ENCODE measurements around the gene INTS4.
"Not testable (repeated sequence)": the region's sequence is repeated elsewhere in the genome, so short reads cannot be mapped to it uniquely, and the experiment has no call there.

INTS4 gene

DNA sequence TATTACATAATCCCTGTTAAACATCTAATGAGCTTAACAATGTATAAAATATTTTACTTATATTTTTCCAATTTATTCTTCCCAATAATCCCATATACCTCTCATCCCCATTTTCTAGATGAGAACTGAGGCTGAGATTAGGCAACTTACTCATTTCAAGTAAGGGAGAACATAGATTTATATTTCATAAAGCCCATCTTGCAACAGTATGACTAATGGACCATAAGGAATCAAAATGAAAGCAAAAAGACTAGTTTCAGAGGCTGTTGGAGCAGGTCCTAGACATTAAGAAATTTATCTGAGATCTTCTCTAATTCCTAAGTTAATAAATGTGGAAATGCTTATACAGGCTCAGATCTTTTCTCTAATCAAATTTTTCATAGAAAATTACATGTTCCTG lies 52.0 kb downstream of the INTS4 start:
- not testable (repeated sequence) for FAIRE-seq

DNA sequence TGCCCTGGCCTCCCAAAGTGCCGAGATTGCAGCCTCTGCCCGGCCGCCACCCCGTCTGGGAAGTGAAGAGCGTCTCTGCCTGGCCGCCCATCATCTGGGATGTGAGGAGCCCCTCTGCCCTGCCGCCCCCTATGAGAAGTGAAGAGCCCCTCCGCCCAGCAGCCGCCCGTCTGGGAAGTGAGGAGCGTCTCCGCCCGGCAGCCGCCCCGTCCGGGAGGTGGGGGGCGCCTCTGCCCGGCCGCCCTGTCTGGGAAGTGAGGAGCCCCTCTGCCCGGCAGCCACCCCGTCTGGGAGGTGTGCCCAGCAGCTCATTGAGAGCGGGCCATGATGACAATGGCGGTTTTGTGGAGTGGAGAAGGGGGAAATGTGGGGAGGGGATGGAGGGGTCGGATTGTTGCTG lies 60.9 kb downstream of the INTS4 start:
- not testable (repeated sequence) for FAIRE-seq

DNA sequence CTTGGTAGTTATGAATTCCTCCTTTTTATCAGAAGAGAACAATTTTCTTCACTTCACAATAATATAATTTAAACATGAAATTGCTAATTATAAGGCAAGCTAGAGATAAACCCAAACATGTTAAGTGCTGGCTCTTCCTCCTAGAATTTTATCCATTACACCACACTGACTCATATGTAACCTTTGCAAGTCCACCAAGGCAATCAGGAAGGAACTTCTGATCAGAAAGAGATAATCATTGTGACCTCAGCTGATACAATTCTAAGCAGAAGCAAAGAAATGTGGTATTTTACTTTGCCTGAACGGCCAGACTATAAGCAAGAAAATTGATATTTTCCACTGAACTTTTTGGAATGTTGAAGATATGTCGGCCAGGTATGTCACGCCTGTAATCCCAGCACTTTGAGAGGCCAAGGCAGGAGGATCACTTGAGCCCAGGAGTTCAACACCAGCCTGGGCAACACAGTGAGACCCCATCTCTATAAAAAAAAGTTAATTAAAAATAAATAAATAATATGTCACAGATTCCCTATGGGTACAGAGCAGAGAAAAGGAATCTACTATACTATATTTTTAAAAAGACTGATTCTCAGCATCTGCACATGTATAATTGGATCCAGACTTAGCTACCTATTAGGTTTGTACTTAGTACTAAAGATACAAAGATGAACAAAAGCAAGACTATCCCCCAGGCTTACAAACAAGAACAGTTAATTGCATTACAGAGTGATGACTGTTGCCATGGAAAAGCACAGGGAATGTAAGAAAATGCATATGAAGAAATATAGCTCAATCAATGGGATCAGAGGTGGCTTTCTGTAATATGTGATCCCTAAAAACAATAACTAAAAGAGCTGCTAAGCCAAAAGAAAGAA lies 63.9 kb downstream of the INTS4 start:
- not testable (repeated sequence) for FAIRE-seq

DNA sequence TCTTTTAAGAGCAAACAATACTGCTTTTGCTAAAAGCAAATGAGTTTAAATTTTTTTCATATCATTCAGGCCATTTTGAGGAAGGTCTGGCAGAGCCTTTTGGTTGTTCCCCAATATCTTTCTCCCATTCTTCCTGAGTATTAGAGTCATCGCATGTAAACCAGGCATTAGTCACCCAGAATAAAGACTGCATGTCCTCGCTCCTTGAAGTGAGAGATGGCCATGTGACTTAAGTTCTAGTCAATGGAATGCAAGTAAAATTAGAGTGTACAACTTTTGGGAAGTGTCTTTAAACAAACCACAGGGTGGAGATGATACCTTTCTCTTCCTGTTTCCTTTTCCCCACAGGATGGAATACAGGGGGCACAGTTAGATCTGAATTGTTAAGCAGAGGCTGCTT lies 76.8 kb downstream of the INTS4 start:
- not testable (repeated sequence) for FAIRE-seq

DNA sequence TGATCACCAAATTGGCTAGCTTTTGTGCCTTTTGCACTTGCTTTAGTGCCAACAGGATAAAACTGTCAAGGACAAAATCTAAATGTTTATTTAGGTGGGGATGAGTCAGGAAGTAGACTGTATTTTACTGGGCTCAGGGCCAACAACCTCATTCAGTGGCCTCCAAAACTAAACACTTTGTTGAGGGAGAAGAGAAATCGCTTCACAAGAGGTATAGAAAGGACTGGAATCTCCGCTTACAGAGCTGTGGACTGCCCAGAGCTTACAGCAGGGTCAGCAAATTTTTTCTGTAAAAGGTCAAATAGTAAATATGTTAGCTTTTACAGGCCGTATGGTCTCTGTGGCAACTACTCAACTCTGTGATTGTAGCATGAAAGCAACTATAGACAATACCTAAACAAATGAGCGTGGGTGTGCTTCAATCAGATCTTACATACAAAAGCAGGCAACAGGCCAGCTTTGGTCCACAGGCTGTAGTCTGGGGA lies 80.1 kb downstream of the INTS4 start:
- not testable (repeated sequence) for FAIRE-seq

DNA sequence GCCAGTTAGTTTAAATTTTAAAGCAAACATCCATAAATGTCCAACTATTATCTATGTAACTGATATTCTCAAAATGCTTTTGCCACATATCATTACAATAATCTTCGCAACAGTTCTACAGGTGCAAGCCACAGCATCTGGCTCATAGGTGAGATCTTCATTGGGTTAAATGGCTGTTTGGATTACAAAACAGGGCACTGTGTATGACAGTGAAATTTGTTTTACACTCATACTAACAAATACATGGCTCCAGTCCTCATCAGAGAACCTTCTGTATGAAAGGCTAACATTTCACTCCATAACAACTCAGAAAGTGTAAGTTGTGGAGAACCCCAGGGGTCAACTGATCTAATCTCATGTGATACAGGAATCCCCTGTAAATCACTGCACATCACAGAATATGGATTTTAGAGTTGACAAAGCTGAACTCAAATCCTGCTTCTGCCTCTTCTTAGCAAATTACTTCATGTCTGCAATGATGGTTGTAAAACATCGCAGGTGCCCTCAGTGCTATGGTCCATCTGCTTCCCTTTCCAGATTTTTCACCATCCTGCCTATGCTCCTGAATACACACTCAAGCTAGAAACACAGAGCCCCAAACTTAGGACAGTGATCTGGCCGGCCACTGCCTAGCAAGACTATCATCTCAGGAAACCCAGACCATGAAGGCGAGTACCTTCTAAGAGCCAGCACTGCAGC lies 80.7 kb downstream of the INTS4 start:
- FAIRE-seq = not testable (repeated sequence)

DNA sequence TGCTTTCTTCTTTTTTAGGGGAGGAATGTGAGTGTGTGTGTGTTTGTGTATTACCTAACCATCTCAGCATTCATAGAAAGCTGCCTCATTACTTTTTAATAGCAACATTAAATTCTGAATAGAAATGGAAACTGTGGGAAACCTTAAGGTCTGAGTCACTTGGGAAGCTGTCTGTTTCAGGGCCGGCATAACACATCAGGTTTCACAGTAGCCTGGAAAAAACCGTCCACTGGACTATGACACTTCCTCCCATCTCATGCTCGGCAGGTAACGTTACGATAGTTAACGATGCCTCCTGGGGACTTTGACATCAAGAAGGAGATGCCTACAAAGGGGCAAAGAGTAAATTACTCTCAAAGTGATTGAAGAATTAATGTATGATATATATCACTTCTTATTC lies 83.6 kb downstream of the INTS4 start:
- FAIRE-seq = not testable (repeated sequence)

DNA sequence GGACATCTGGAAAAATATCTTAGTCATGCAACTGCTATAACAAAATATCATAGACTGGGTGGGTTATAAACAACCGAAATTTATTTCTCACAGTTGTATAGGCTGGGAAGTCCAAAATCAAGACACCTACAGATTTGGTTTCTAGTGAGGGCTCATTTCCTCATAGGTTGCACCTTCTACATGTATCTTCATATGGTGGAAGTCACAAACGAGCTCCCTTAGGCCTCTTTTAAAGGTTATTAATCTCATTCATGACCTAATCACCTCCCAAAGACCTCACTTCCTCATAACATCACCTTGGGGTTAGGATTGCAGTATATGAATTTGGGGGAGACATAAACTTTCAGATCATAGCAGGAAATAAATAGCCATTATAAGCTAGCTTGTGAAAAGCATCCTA lies 85.2 kb downstream of the INTS4 start:
- no peak for FAIRE-seq

DNA sequence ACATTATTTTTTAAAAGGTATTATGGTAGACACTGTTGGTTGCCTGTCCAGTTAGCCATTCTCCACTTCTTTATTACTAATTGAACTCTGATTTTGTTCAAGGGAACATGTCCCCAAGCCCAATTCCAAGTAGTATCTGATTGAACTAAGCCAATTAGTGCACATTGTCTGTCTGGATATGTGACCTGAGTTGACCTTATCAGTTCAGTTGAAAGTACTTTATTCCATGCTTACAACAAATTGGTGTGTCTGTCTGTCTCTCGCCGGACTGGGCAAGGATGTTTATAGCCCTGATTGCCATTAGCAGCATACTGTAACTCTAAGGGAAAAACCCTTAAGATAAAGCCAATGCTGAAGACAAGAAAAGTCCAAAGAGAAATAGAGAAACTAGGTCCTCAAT lies 85.6 kb downstream of the INTS4 start:
- FAIRE-seq = no peak

DNA sequence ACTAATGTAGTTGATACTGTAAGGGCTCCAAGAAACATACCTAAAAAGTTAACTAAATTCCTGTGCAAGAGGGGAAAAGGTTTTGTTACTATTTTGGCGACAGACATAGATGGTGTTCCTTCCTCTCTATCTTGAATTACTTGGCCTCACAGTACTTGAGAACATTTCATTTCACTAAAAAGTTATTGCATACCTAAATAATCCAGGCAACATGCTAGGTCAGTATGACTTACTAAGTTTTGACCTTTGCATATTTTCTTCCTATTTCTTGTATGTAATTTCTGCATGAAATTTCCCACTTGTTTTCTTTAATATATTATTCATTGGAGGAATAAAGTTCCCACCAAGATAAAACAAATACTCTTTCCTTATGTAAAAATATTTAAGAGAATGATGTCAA lies 99.5 kb downstream of the INTS4 start:
- FAIRE-seq = not testable (repeated sequence)

DNA sequence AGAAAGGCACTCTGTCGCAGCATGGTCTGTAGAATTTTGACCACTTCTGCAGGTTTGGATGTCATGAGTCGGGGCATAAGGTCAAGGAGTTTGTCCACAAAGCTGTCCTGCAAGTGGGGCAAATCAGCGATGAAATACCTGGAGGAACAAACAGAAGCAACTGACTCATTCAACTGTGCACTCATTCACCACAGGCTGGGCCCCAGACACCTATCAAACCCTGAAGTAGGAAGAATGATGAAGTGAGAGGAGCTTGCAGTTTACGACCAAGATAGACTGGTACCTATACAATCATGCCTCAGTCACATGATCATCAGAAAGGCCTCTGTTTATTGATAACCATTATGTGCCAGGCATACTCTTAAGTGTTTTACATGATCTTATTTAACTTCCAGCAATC lies 102.8 kb downstream of the INTS4 start:
- not testable (repeated sequence) for FAIRE-seq

DNA sequence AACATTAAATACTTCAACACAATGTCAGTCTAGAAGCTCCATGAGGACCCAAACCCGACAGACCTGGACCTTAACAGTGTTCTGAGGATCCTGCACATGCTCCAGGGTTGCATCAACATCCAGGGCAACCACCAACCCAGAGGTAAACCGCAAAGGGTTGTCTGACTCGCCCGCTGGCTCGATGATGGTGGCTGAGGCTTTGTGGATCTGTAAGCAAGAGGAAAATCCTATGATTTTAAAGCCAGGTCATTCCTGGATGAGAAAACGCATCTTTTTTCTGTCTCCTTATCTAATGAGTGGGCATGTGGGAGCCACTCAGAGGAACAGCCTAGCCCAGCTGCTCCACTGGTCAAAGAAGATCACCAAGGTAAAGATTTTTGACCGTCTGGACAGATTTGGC lies 103.2 kb downstream of the INTS4 start:
- not testable (repeated sequence) for FAIRE-seq

DNA sequence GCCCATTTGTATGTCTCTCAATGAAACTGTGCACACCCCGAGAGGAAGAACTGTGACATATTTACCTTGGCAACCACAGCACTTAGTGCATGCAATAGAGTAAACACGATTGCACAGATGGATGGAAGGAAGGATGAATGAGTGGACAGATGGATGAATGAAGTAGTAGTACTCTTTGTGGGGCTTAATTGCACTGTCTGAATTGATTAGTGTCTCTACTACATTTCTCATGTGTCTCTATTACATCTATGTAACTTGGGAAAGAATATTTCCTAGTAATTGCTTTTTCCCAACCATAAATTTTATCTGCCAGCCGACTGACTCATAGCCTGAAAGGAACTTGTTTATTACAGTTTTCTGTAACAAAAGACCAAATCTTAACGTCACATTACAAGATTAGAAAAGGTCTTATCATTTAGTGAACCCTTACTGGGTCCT lies 103.8 kb downstream of the INTS4 start:
- FAIRE-seq = not testable (repeated sequence)

DNA sequence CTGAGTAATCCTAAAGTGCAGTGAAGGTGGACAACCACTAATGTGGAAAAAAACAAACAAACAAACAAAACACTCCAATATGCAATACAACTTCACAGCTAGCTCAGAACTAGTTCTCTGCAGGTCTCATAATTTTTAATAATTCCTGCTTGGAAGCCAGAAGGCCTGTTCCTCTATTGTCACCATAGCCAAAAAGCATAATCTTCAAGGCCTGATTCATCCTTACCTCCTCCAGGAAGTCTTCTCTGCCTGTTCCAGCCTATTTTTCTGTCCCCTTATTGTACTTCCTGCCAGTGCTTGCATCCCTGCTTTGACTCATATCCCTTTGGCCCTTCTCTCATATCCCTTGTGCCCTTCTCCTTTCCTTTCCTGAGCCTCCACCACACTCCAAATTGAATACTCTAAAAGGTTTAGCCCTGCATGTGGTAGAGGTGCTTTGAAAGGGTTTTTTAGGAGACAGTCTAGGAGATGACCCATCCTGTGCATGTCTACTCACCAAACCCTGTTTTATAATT lies 104.3 kb downstream of the INTS4 start:
- FAIRE-seq = not testable (repeated sequence)

DNA sequence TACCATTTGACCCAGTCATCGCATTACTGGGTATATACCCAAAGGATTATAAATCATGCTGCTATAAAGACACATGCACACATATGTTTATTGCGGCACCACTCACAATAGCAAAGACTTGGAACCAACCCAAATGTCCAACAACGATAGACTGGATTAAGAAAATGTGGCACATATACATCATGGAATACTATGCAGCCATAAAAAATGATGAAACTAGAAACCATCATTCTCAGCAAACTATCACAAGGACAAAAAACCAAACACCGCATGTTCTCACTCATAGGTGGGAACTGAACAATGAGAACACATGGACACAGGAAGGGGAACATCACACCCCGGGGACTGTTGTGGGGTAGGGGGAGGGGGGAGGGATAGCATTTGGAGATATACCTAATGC lies 105.4 kb downstream of the INTS4 start:
- FAIRE-seq = not testable (repeated sequence)

DNA sequence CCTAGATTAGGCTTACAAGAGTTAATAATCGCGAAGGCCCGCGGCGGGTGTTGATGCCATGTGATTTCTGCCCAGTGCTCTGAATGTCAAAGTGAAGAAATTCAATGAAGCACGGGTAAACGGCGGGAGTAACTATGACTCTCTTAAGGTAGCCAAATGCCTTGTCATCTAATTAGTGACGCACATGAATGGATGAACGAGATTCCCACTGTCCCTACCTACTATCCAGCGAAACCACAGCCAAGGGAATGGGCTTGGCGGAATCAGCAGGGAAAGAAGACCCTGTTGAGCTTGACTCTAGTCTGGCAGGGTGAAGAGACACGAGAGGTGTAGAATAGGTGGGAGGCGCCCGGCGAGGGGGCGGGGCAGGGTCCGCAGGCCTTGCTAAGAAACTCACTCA lies 108.1 kb downstream of the INTS4 start:
- FAIRE-seq = no peak

DNA sequence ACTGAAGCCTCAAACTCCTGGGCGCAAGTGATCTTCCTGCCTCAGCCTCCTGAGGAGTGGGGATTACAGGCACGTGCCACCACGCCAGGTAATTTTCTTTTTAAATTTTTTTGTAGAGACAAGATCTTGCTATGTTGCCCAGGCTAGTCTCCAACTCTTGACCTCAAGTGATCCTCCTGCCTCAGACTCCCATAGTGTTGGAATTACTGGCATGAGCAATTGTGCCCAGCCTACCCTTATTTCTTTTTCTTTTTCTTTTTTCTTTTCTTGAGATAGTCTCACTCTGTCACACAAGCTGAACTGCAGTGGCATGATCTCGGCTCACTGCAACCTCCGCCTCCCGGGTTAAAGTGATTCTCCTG lies 109.7 kb downstream of the INTS4 start:
- no peak for FAIRE-seq

DNA sequence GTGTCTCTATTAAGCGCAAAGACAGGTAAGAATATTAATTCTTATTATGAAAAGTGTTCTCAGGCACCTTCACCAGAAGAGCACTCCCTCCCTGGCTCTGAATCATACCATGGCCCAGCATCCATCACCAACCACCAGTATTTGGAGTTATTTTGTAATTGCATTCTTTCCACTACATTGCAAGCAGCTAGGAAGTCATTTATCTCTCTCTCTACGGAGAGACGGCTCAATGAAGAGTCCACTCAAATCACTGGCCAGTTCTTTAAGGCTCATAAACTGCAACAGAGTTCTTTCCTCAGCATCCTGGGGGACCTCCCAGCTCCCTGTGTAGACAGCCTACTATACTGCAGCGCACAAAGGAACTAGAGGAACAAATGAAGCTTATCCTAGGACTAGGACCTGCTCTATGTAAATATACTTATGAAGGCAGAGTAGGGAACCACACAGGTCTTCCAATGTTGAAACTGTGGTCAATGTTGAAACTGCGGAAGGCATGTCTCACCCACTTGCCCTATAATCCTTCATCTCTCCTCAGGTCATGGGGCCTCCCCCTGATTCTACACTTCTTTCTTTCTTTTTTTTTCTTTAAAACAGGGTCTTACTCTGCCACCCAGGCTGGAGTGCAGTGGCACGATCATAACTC lies 110.2 kb downstream of the INTS4 start:
- no peak for FAIRE-seq

DNA sequence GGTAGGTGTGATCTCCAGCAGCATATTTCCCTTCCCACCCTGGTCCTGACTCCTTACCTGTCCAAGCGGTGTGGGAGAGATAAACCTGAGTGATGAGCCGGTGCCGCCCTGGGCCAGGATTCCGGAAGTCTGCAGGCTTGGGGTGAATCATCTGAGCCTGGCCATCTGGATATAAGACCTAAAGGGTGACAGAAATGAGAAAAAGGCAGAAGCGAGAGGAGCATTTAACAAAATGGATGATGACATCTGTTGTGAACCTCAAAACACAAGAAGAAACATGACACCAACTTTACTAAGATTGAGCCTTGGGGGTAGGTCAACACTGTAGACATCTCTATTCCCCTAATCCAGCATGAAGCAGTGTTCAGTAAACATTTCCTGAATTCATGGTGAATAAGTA lies 110.7 kb downstream of the INTS4 start:
- FAIRE-seq = no peak

DNA sequence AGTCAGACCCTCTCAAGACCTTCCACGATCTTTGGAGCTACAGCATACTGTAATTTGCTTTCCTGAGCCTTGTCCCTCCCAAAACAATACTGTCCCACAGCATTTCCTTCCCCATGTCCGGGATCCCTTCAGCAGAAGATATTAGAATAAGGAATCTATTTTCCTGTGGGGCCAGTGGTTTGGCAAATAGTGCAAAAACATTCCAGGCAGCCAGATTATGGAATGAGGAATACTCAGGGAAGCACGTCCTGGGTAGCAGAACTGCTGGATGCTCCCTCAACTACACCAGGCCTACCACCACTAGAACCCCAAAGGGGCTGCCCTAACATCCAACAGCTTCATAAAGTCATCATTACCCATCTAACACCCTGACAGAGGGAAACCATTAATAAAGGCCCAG lies 112.1 kb downstream of the INTS4 start:
- FAIRE-seq = no peak

DNA sequence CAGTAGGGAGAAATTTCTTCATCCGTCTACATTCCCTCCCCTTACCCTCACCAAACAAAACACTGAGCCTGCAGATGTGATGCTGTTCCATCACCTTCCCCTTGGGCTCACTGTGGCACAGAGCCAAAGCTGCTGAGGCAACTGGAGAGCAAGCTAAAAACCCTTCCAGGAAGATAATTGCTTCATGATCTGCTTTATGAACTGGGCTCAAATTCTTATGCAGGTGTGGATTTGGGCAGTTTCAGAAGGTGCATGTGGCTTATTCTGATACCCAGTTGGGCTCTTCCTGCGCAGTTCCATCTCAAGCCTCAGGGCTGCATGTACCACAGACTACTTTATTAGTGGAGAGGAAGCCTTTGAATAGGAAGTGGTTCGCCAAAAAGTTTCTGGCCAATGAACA lies 115.2 kb downstream of the INTS4 start:
- FAIRE-seq = no peak

DNA sequence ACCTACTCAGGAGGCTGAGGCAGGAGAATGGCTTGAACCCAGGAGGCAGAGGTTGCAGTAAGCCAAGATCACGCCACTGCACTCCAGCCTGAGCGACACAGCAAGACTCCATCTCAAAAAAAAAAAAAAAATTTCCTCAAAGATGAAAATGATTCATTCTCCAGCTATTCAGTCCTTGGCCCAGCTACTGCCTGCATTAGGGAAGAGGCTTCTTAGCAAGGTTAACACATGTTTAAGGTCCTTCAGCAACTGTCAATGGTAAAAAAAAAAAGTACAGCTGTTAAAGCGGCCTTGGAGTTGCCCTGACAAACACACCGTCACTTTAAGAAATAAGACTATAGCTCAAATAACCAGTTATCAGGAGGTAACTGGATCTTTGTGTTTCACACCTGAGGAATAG lies 116.2 kb downstream of the INTS4 start:
- FAIRE-seq = not testable (repeated sequence)

DNA sequence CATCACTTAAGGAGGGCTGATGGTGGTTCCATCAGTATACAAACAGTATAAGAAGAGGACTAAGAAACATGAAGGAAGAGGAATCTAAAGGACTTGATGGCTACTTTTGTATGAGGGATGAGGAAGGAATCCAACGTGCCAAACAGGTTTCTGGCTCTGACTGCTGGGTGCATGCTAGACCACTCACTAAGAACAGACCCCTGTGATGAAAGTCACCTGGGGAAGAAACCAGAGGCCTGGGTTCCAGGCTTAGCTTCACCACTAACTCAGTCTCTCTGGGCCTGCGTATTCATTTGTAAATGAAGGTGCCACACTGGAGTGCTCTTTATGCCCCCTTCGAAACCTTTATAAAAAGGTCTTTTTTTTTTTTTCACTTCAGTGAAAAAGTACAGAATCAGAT lies 118.4 kb downstream of the INTS4 start:
- no peak for FAIRE-seq

Data from G401.6 (cell line).